IMR-90 (cell line): ENCODE data around the gene USP51. TPM values are rescaled to one million over a fixed set of nuclear protein-coding genes. Genes with fewer than 3 reads are reported as not detected.

Experiments
- ATAC-seq: fragments of 200-7000 bp; cut with Tn5 transposase; 2 replicates; pipeline ENCODE4 v1.9.1; 2020; ENCODE audit warnings: low read depth, mild to moderate bottlenecking, moderate library complexity
- BruUV-seq: library from RNA; stranded (reverse); fragments of 400-500 nt; replicated peaks from 2 replicates; lab custom pipeline; 2021; lab: Mats Ljungman, UMichigan
- CTCF ChIA-PET: fragments of 300-600 bp; formaldehyde crosslinking; extraction: SDS; loops from one replicate; lab custom pipeline; 2021; ENCODE audit warnings: antibody characterized with exemption; lab: Yijun Ruan, JAX
- POLR2A ChIA-PET: fragments of 300-600 bp; sonication (Branson Sonifier 250); formaldehyde crosslinking; loops from one replicate; lab custom pipeline; 2022; ENCODE audit warnings: antibody characterized with exemption; ENCODE audit not compliant: unreplicated experiment; lab: Charles Lee
- DNase-seq: peaks from one replicate; pipeline ENCODE4 v3.0.0; 2013
- H2AFZ ChIP-seq: replicated peaks from 2 replicates; pipeline ENCODE3; 2013; ENCODE audit warnings: low read length, mild to moderate bottlenecking; ENCODE audit not compliant: poor library complexity
- H2AK5ac ChIP-seq: 2 replicates; pipeline ENCODE4 v1.6.1; 2013; ENCODE audit warnings: low read depth, low read length, inconsistent platforms
- H2AK9ac ChIP-seq: replicated peaks from 2 replicates; pipeline ENCODE3; 2013; ENCODE audit warnings: mild to moderate bottlenecking, low read depth, low read length, moderate library complexity; ENCODE audit not compliant: poor library complexity
- H2BK120ac ChIP-seq: 2 replicates; pipeline ENCODE4 v1.6.1; 2013; ENCODE audit warnings: low read depth, low read length, inconsistent platforms
- H2BK15ac ChIP-seq: 3 replicates; pipeline ENCODE4 v1.6.1; 2013; ENCODE audit warnings: low read depth, low read length, inconsistent platforms
- H2BK20ac ChIP-seq: 2 replicates; pipeline ENCODE4 v1.6.1; 2013; ENCODE audit warnings: low read depth, mild to moderate bottlenecking, inconsistent platforms, low read length, moderate library complexity
- H2BK5ac ChIP-seq: 2 replicates; pipeline ENCODE4 v1.6.1; 2013; ENCODE audit warnings: mild to moderate bottlenecking, low read depth, low read length, inconsistent platforms; ENCODE audit not compliant: poor library complexity, severe bottlenecking
- H3K14ac ChIP-seq: replicated peaks from 2 replicates; pipeline ENCODE4 v1.6.1; 2013; ENCODE audit warnings: low read depth, low read length, inconsistent platforms
- H3K18ac ChIP-seq: 2 replicates; pipeline ENCODE4 v1.6.1; 2013; ENCODE audit warnings: low read depth, low read length, control low read depth
- H3K23ac ChIP-seq: 2 replicates; pipeline ENCODE4 v1.6.1; 2013; ENCODE audit warnings: low read depth, low read length, inconsistent platforms
- H3K27ac ChIP-seq: 2 replicates; pipeline ENCODE4 v1.5.1; 2013; ENCODE audit warnings: mild to moderate bottlenecking, control low read depth, low read length; ENCODE audit not compliant: insufficient read depth
- H3K27me3 ChIP-seq: 2 replicates; pipeline ENCODE4 v1.6.1; 2013; ENCODE audit warnings: low read length; ENCODE audit not compliant: control insufficient read depth, insufficient read depth
- H3K36me3 ChIP-seq: 2 replicates; pipeline ENCODE4 v1.6.1; 2013; ENCODE audit warnings: low read length, mixed read lengths; ENCODE audit not compliant: control insufficient read depth, insufficient read depth
- H3K4ac ChIP-seq: 2 replicates; pipeline ENCODE4 v1.6.1; 2013; ENCODE audit warnings: low read depth, low read length, inconsistent platforms
- H3K4me1 ChIP-seq: 2 replicates; pipeline ENCODE4 v1.6.1; 2013; ENCODE audit warnings: low read length, mixed read lengths; ENCODE audit not compliant: control insufficient read depth, insufficient read depth
- H3K4me2 ChIP-seq: 2 replicates; pipeline ENCODE4 v1.6.1; 2013; ENCODE audit warnings: low read depth, mild to moderate bottlenecking, control low read depth, low read length, moderate library complexity
- H3K4me3 ChIP-seq: 2 replicates; pipeline ENCODE4 v1.5.1; 2013; ENCODE audit warnings: low read depth, mild to moderate bottlenecking, control low read depth, low read length, moderate library complexity; ENCODE audit not compliant: insufficient read depth
- H3K56ac ChIP-seq: 2 replicates; pipeline ENCODE4 v1.6.1; 2013; ENCODE audit warnings: low read length, inconsistent platforms; ENCODE audit not compliant: insufficient read depth; ENCODE audit errors: extremely low read depth
- H3K79me1 ChIP-seq, 2 experiments: 2 replicates each; pipeline ENCODE4 v1.6.1; 2013; ENCODE audit warnings: low read length in 2 of 2, inconsistent platforms in 1 of 2, low read depth in 1 of 2
- H3K9ac ChIP-seq: 2 replicates; pipeline ENCODE4 v1.6.1; 2013; ENCODE audit warnings: low read depth, low read length, control low read depth
- H3K9me1 ChIP-seq: 2 replicates; pipeline ENCODE4 v1.6.1; 2013; ENCODE audit warnings: low read length, inconsistent platforms; ENCODE audit not compliant: insufficient read depth
- H3K9me3 ChIP-seq: 2 replicates; pipeline ENCODE4 v1.6.1; 2013; ENCODE audit warnings: low read length; ENCODE audit not compliant: control insufficient read depth, insufficient read depth
- H4K20me1 ChIP-seq: 2 replicates; pipeline ENCODE4 v1.6.1; 2013; ENCODE audit warnings: low read length, inconsistent platforms; ENCODE audit not compliant: insufficient read depth
- H4K5ac ChIP-seq: 2 replicates; pipeline ENCODE4 v1.6.1; 2013; ENCODE audit warnings: mild to moderate bottlenecking, low read depth, low read length, control low read depth
- H4K8ac ChIP-seq, 2 experiments: 2 replicates each; pipeline ENCODE4 v1.6.1; 2013; ENCODE audit warnings: low read depth in 2 of 2, low read length in 2 of 2, control low read depth in 1 of 2, inconsistent platforms in 1 of 2
- H4K91ac ChIP-seq: 2 replicates; pipeline ENCODE4 v1.6.1; 2013; ENCODE audit warnings: low read depth, low read length, inconsistent platforms; ENCODE audit not compliant: insufficient read depth
- BHLHE40 ChIP-seq: fragments of 150-350 bp; IDR thresholded peaks from 2 replicates; pipeline ENCODE4 v1.6.1; 2016; ENCODE audit warnings: mild to moderate bottlenecking, low read depth, low read length
- FOS ChIP-seq: fragments of 150-350 bp; IDR thresholded peaks from 2 replicates; pipeline ENCODE4 v1.6.1; 2016; ENCODE audit warnings: low read depth, low read length
- MAFK ChIP-seq: IDR thresholded peaks from 2 replicates; pipeline ENCODE4 v1.6.1; 2012; ENCODE audit warnings: low read depth, low read length, improper control_type of control experiment
- MXI1 ChIP-seq: IDR thresholded peaks from 2 replicates; pipeline ENCODE4 v1.6.1; 2012; ENCODE audit warnings: low read depth, mild to moderate bottlenecking, low read length, moderate library complexity, borderline replicate concordance
- NFE2L2 ChIP-seq: fragments of 150-350 bp; IDR thresholded peaks from 2 replicates; pipeline ENCODE4 v1.6.1; 2016; ENCODE audit warnings: low read depth, mild to moderate bottlenecking, low read length
- RAD21 ChIP-seq: IDR thresholded peaks from 2 replicates; pipeline ENCODE4 v1.6.1; 2012; ENCODE audit warnings: low read length, improper control_type of control experiment
- RCOR1 ChIP-seq: IDR thresholded peaks from 2 replicates; pipeline ENCODE4 v1.6.1; 2012; ENCODE audit warnings: mild to moderate bottlenecking, low read length, improper control_type of control experiment; ENCODE audit not compliant: insufficient replicate concordance
- RFX5 ChIP-seq: IDR thresholded peaks from 2 replicates; pipeline ENCODE4 v1.8.0; 2012; ENCODE audit warnings: low read depth, mild to moderate bottlenecking, low read length, moderate library complexity
- WGBS, 2 experiments: methylation state at CpG; one replicate each; pipeline versions ENCODE4 v1.1.5 to v1.1.7; 2013; ENCODE audit warnings: missing lambda C conversion rate in 2 of 2; ENCODE audit not compliant: insufficient read length in 1 of 2; ENCODE audit errors: extremely low coverage in 2 of 2; 5-methylcytosine and 5-hydroxymethylcytosine counted together
- dilution Hi-C: fragments of 300-500 bp; cut with HindIII; formaldehyde crosslinking; loops from one replicate; pipeline ENCODE4 v1.14.3; 2018; ENCODE audit warnings: low sequenced_read_pairs; ENCODE audit not compliant: unreplicated experiment
- in situ Hi-C: fragments of 300-500 bp; cut with MboI; formaldehyde crosslinking; loops from 3 replicates; pipeline ENCODE4 v1.14.3; 2019; ENCODE audit warnings: low sequenced_read_pairs, inconsistent platforms, mixed read lengths
- intact Hi-C: fragments of 100-400 bp; cut with micrococcal nuclease; formaldehyde crosslinking; loops from 2 replicates; pipeline ENCODE4 v1.10.0; 2022
- polyA plus RNA-seq, 3 experiments: library from polyadenylated mRNA; depleted of rRNA; stranded (reverse); fragments of >200 nt; gene quantifications; 2 replicates each; pipeline ENCODE4 v1.2.3, GENCODE V29; 2012; ENCODE audit warnings: low replicate concordance in 1 of 3
- total RNA-seq: library from RNA; depleted of rRNA; stranded (reverse); fragments of >200 nt; gene quantifications from 2 replicates; pipeline ENCODE4 v1.2.3, GENCODE V29; 2012

Gene USP51
- total and polyA plus RNA-seq, 2 of the 4 experiments (the other 2 are of a cell fraction), result 0.26 to 2.0 TPM

DNA sequence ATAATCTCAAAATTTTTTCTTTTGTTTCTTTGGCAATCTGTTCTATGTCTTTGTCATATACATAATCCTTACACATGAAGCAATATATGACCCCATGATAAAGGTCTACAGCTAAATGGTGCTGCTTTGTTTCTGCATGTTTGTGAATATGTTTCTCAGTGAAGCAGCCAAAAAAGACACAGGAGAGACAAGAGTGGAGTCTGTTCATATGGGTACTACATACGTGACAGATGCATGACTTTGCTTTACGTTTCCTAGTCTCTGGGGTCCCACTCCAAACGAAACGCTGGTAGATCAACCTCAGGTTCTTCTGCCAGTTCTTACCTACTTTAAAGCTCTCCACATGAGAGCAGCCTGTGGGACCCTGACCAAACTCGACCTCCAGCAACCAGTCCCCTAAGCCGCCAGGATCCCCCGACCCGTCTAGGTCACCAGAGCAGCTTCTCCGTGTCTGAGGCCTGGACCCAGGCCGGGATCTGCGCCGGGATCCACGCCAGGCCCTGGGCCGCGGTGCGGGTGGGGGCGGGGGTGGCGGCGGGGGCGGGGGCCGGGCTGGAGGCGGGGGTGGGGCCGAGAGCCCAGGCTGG is 1.5 kb downstream of the USP51 start:
- CTCF ChIA-PET, result no interaction called here
- H3K4me2 ChIP-seq, result peak overlapping the region; percentile 65

More for the DNA sequence above, 1.5 kb downstream of the USP51 start:
- POLR2A ChIA-PET, result no interaction called here
- Histone ChIP-seq H4K91ac (no peak overlapping the region; the same call in 1 of the 2 replicates), H3K9me3 (no peaks in the 10 kb centered on the region), H3K9me1 (no peaks in the 10 kb centered on the region), H2AK9ac (no peak overlapping the region), H3K27me3 (peaks cover 2% of the 10 kb centered on the region), H3K36me3 (no peaks in the 10 kb centered on the region), H4K8ac (peak overlapping the region; percentile 18 to 67; a peak in 2 of 4 replicates), H3K27ac (peak overlapping the region; percentile 4), H3K14ac (0 out of 2 replicates have a peak overlapping the region, but pooled peaks have one; percentile 37), H2BK15ac (no peak overlapping the region), H3K18ac (no peak overlapping the region; the same call in 1 of the 2 replicates), H3K9ac (peak overlapping the region; percentile 10; the same call in 1 of the 2 replicates), H3K56ac (no peak overlapping the region), H4K20me1 (no peaks in the 10 kb centered on the region), H3K4me1 (no peaks in the 10 kb centered on the region), H2AK5ac (no peak overlapping the region), H3K23ac (no peak overlapping the region; the same call in 1 of the 2 replicates), H3K79me1 (no peaks in the 10 kb centered on the region), H2BK20ac (no peak overlapping the region), H3K4me3 (peak overlapping the region; percentile 86), H2BK5ac (no peak overlapping the region), H2AFZ (peak overlapping the region; percentile 85), H4K5ac (peak overlapping the region; percentile 19; the same call in 1 of the 2 replicates), H2BK120ac (no peak overlapping the region), H3K4ac (peak overlapping the region; percentile 54)
- TF ChIP-seq RAD21, result no peak
- TF ChIP-seq BHLHE40, result no peak
- no peak for TF ChIP-seq FOS
- no peak for TF ChIP-seq NFE2L2
- TF ChIP-seq MAFK, result no peak
- no peak for TF ChIP-seq RCOR1
- no peak for TF ChIP-seq MXI1
- no peak for TF ChIP-seq RFX5
- BruUV-seq, result no TSS peak
- in situ Hi-C loops, result loop anchor here (25.0 kb wide), 1 partner anchor 224 kb away; the partner anchor contains the start of gene RRAGB
- DNase-seq (no peak), ATAC-seq (no peak)
- 36% methylated on average over 2 of the region's 23 CpGs; no CpG with 5 or more reads in 1 of the 2 experiments for WGBS, 2 experiments
- dilution Hi-C loops, result no loop called here
- intact Hi-C loops, result no loop called here
